ENCODE measurements around the gene PACRG. TPM values are rescaled to one million over a fixed set of nuclear protein-coding genes. Genes with fewer than 3 reads are reported as not detected.

Gene PACRG
- total and polyA plus RNA-seq, 2 of the 4 experiments (the other 2 are of a cell fraction), result not detected

DNA sequence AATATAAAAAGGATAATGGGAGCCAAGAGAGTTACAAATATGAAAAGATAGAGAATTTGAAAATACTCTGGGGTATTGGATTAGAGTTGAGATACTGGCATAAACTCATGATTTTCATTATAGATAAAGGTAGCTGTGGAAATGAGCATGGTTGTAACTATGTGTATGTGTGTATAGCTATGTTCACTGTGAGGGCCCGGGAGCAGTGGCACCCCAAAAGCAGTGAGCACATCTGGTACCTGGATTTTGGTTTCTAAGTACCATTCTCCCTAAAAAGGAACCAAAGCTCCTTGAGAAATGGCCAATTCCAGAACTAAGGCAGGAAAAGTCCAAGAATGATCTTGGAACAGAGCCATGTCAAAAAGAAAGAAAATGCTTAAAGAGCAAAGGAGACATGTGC, 484.3 kb downstream of the PACRG start:
- WGBS, 2 experiments (ENCODE audit: extremely low coverage in 2 of 2, insufficient read length in 1 of 2), result no CpG with 5 or more reads among the region's 1 CpG

More for the DNA sequence above, 484.3 kb downstream of the PACRG start:
- DNase-seq, result no peak
- no peak overlapping the region for H3K9ac ChIP-seq (ENCODE audit: low read depth, low read length)
- ATAC-seq (ENCODE audit: low read depth), result no peak
- peaks cover 5% of the 10 kb centered on the region for H3K9me3 ChIP-seq (ENCODE audit: control insufficient read depth, insufficient read depth, low read length)
- no peak overlapping the region for H2BK120ac ChIP-seq (ENCODE audit: low read depth, low read length)
- intact Hi-C loops (cut with micrococcal nuclease) (no loop called here), dilution Hi-C loops (cut with HindIII; ENCODE audit: low sequenced_read_pairs, unreplicated experiment) (no loop called here), in situ Hi-C loops (cut with MboI; ENCODE audit: low sequenced_read_pairs) (no loop called here)
- H3K36me3 ChIP-seq (ENCODE audit: control insufficient read depth, insufficient read depth, low read length), result no peaks in the 10 kb centered on the region
- no peak overlapping the region for H2AK9ac ChIP-seq (replicated peaks; ENCODE audit: low read depth, low read length, poor library complexity)
- no peak overlapping the region for H3K4me3 ChIP-seq (ENCODE audit: insufficient read depth, low read depth, low read length)
- no peaks in the 10 kb centered on the region for H3K9me1 ChIP-seq (ENCODE audit: insufficient read depth, low read length)
- CTCF ChIA-PET, result no interaction called here
- no peak overlapping the region for H3K4ac ChIP-seq (ENCODE audit: low read depth, low read length)
- no peak overlapping the region for H3K56ac ChIP-seq (ENCODE audit: extremely low read depth, insufficient read depth, low read length)
- H3K18ac ChIP-seq (ENCODE audit: low read depth, low read length), result no peak overlapping the region
- no TSS peak for BruUV-seq (replicated peaks)
- no peak overlapping the region for H4K8ac ChIP-seq (ENCODE audit: low read depth in 2 of 2, low read length in 2 of 2)
- H3K4me2 ChIP-seq (ENCODE audit: low read depth, low read length), result no peak overlapping the region
- H3K79me1 ChIP-seq (ENCODE audit: low read depth in 1 of 2, low read length in 2 of 2), result no peaks in the 10 kb centered on the region
- no peak overlapping the region for H4K91ac ChIP-seq (ENCODE audit: insufficient read depth, low read depth, low read length)
- no peak overlapping the region for H2BK15ac ChIP-seq (ENCODE audit: low read depth, low read length)
- no peak overlapping the region for H3K27ac ChIP-seq (ENCODE audit: insufficient read depth, low read length)
- no peak overlapping the region for H2AFZ ChIP-seq (replicated peaks; ENCODE audit: low read length, poor library complexity)
- no peak overlapping the region for H3K14ac ChIP-seq (replicated peaks; ENCODE audit: low read depth, low read length)
- H2AK5ac ChIP-seq (ENCODE audit: low read depth, low read length), result no peak overlapping the region
- no peak overlapping the region for H2BK5ac ChIP-seq (ENCODE audit: low read depth, low read length, poor library complexity, severe bottlenecking)
- H2BK20ac ChIP-seq (ENCODE audit: low read depth, low read length), result no peak overlapping the region
- no peak overlapping the region for H4K5ac ChIP-seq (ENCODE audit: low read depth, low read length)
- POLR2A ChIA-PET (ENCODE audit: unreplicated experiment), result no interaction called here
- H3K27me3 ChIP-seq (ENCODE audit: control insufficient read depth, insufficient read depth, low read length), result no peaks in the 10 kb centered on the region
- H3K23ac ChIP-seq (ENCODE audit: low read depth, low read length), result no peak overlapping the region
- no peaks in the 10 kb centered on the region for H3K4me1 ChIP-seq (ENCODE audit: control insufficient read depth, insufficient read depth, low read length)
- H4K20me1 ChIP-seq (ENCODE audit: insufficient read depth, low read length), result no peaks in the 10 kb centered on the region
- no peak for TF ChIP-seq RCOR1 (IDR thresholded peaks at IDR 0.05; ENCODE audit: insufficient replicate concordance, low read length)
- TF ChIP-seq SMC3 (IDR thresholded peaks at IDR 0.05; ENCODE audit: low read depth, low read length), result no peak
- no peak for TF ChIP-seq MAZ (IDR thresholded peaks at IDR 0.05; ENCODE audit: borderline replicate concordance, low read depth, low read length)
- TF ChIP-seq CHD1 (IDR thresholded peaks at IDR 0.05; ENCODE audit: low read depth, low read length), result no peak
- no peak for TF ChIP-seq POLR2A (IDR thresholded peaks at IDR 0.05; ENCODE audit: low read depth, low read length)
- TF ChIP-seq MXI1 (IDR thresholded peaks at IDR 0.05; ENCODE audit: borderline replicate concordance, low read depth, low read length), result no peak
- TF ChIP-seq, protein P1, sequence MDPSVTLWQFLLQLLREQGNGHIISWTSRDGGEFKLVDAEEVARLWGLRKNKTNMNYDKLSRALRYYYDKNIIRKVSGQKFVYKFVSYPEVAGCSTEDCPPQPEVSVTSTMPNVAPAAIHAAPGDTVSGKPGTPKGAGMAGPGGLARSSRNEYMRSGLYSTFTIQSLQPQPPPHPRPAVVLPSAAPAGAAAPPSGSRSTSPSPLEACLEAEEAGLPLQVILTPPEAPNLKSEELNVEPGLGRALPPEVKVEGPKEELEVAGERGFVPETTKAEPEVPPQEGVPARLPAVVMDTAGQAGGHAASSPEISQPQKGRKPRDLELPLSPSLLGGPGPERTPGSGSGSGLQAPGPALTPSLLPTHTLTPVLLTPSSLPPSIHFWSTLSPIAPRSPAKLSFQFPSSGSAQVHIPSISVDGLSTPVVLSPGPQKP (IDR thresholded peaks at IDR 0.05; ENCODE audit: borderline replicate concordance, low read depth, low read length), result no peak
